GM19023 (cell line): ENCODE results near the gene ANP32E.
"Not testable (repeated sequence)": the region's sequence is repeated elsewhere in the genome, so short reads cannot be mapped to it uniquely, and the experiment has no call there.

Experiments
- ATAC-seq: cut with Tn5 transposase; IDR thresholded peaks from one replicate; pipeline ENCODE4 v1.9.1; 2021; ENCODE audit warnings: mild to moderate bottlenecking, moderate library complexity; ENCODE audit not compliant: unreplicated experiment

Gene ANP32E

GRCh38 chr1:150214099-150214756 lies 21.7 kb downstream of the ANP32E start:
- not testable (repeated sequence) for ATAC-seq

GRCh38 chr1:150213170-150214098 lies 22.5 kb downstream of the ANP32E start:
- ATAC-seq: peak; percentile 98

GRCh38 chr1:150212070-150212469 lies 23.8 kb downstream of the ANP32E start:
- no peak for ATAC-seq

- ATAC-seq: no peak
Measured at GRCh38 chr1:150210706-150211105, 25.2 kb downstream of the ANP32E start.

GRCh38 chr1:150210091-150210490 lies 25.8 kb downstream of the ANP32E start:
- no peak for ATAC-seq

- ATAC-seq: not testable (repeated sequence)
Measured at GRCh38 chr1:150208460-150208859, 27.5 kb downstream of the ANP32E start.

- ATAC-seq: no peak
Measured at GRCh38 chr1:150207281-150207971, 28.5 kb downstream of the ANP32E start.

- ATAC-seq: no peak
Measured at GRCh38 chr1:150196417-150196816, 39.5 kb downstream of the ANP32E start.

- ATAC-seq: no peak
Measured at GRCh38 chr1:150194381-150195031, 41.4 kb downstream of the ANP32E start.

GRCh38 chr1:150192012-150192411 lies 43.9 kb downstream of the ANP32E start:
- no peak for ATAC-seq

- ATAC-seq: no peak
Measured at GRCh38 chr1:150187560-150187931, 48.4 kb downstream of the ANP32E start.

GRCh38 chr1:150186789-150187559 lies 48.9 kb downstream of the ANP32E start:
- ATAC-seq: no peak

GRCh38 chr1:150186438-150186788 lies 49.5 kb downstream of the ANP32E start:
- not testable (repeated sequence) for ATAC-seq

- no peak for ATAC-seq
Measured at GRCh38 chr1:150185481-150185880, 50.4 kb downstream of the ANP32E start.

- no peak for ATAC-seq
Measured at GRCh38 chr1:150183061-150183460, 52.9 kb downstream of the ANP32E start.

- ATAC-seq: no peak
Measured at GRCh38 chr1:150182247-150182646, 53.7 kb downstream of the ANP32E start.

- ATAC-seq: no peak
Measured at GRCh38 chr1:150180474-150180873, 55.4 kb downstream of the ANP32E start.

- ATAC-seq: no peak
Measured at GRCh38 chr1:150179867-150180266, 56.0 kb downstream of the ANP32E start.

GRCh38 chr1:150178548-150178947 lies 57.4 kb downstream of the ANP32E start:
- no peak for ATAC-seq

- ATAC-seq: no peak
Measured at GRCh38 chr1:150176593-150176992, 59.3 kb downstream of the ANP32E start.
